ENCODE results near the gene TMBIM6.
"Not testable (repeated sequence)": the region's sequence is repeated elsewhere in the genome, so short reads cannot be mapped to it uniquely, and the experiment has no call there.

TMBIM6 gene

GRCh38 chr12:49776413-49776812, 35.1 kb downstream of the TMBIM6 start:
- in situ Hi-C loops (cut with HindIII; ENCODE audit: low sequenced_read_pairs): no loop called here

DNA sequence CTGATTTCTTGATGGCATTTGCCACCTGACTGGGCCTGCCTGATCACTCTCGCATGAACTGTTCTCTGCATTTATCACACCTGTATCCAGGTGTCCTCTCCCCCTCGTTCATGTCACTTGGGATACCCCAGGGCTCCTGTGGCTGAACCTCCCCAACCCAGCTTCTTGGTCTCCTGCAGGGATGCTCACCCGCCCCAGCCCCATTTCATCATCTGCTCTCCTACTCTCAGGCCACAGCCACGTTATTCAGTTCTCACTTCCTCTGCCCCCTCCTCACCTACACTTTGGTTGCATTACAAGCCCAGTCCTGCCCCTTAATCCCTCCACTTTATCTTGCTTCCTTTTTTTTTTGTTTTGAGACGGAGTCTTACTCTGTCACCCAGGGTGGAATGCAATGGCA, 35.5 kb downstream of the TMBIM6 start:
- in situ Hi-C loops (cut with HindIII; ENCODE audit: low sequenced_read_pairs): no loop called here

DNA sequence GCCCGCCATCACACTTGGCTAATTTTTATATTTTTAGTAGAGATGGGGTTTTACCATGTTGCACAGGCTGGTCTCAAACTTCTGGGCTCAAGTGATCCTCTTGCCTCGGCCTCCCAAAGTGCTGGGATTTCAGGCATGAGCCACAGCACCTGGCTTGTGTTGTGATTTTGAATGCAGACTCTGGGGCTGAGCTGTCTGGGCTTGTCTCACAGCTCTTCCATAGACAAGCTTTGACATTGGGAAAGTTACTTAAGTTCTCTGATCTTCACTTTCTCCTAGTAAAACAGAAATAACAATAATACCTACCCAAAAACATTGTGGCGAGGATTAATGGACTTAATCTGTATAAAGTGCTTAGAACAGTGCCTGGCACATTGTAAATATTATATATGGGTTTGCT, 36.0 kb downstream of the TMBIM6 start:
- in situ Hi-C loops (cut with HindIII; ENCODE audit: low sequenced_read_pairs): no loop called here

DNA sequence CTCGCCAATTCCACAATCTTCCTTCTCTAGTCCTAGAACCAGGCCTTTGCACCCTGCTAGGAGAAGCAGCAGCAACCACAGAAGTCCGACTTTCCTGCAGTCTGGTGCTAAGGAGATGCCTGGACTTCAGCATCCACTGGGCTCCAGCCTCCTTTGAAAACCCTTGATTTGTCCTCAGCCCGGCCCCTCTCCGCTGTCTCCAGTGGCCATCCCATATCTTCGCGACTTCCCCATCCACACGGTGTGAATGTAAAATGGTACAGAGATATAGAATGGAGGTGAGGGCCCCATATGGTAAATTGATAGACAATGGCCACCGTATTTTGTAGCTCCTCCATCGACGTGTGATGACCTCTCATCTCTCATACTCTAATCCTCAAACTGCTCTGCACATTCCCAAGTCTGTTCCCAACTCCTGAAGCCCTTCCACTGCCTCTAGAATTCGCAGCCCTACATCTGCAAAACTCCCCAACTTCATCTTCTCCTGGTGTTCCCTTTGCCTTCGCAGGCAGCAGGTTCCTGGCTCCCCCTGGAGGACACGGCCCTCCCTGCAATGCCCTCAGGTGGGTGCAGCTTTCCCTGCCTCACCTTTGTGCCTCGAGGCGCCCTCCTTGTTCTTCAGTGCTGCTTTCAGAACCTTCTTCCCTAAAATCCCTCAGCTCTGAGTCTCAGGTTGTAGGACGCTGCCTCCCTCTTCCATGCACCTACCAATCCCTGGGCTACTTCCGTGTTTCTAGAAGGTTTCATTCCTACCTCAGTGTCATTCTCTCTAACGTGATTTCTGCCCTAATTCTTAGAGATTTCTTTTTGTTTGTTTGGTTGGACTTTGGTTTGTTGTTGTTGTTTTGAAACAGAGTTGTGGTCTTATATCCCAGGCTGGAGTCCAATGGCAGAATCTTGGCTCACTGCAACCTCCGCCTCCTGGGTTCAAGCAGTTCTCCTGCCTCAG, 36.7 kb downstream of the TMBIM6 start:
- in situ Hi-C loops (cut with HindIII; ENCODE audit: low sequenced_read_pairs): no loop called here

DNA sequence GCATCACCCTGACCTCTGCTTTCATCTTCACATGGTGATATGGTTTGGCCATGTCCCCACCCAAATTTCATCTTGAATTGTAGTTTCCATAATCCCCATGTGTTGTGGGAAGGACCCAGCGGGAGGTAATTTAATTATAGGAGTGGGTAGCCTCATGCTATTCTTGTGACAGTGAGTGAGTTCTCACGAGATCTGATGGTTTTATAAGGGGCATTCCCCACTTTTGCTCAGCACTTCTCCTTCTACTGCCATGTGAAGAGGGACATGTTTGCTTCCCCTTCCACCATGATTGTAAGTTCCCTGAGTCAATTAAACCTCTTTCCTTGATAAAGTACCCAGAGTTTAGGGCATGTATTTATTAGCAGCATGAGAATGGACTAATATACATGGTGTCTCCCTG, 38.2 kb downstream of the TMBIM6 start:
- in situ Hi-C loops (cut with HindIII; ENCODE audit: low sequenced_read_pairs): no loop called here

- in situ Hi-C loops (cut with HindIII; ENCODE audit: low sequenced_read_pairs): not testable (repeated sequence)
Observed at GRCh38 chr12:49780914-49781313, 39.6 kb downstream of the TMBIM6 start.

DNA sequence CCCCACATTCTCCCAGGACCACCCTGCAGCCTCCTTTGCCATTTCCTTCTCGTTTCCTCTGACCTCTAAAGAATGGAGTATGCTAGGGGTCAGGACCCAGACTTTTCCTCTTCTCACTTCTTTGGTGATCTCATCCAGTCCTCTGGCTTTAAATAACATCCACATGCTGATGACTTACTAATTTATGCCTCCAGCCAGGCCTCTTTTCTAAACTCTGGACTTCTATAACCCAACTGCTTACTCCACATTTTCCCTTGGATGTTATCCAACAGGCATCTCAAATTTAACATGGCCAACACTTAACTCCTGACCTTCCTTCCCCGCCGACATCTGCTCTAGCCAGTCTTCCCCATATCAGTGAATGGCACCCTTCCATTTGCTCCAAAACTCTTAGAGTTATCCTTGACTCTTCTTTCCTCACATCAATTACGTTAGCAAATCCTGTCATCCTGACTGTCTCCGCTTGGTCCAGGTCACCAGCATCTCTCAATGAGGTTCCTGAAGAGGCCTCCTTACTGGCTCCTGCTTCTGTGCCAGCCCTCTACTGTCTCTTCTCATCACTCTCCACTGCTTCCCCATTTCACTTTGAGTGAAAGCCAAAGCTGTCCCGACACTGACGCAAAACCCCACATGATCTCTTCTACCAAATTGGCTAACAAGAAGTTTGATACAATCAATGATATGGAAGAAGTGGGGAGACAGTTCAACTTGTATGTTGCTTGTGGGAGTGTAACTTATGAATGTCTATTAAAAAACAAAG, 42.7 kb downstream of the TMBIM6 start:
- in situ Hi-C loops (cut with HindIII; ENCODE audit: low sequenced_read_pairs): no loop called here

DNA sequence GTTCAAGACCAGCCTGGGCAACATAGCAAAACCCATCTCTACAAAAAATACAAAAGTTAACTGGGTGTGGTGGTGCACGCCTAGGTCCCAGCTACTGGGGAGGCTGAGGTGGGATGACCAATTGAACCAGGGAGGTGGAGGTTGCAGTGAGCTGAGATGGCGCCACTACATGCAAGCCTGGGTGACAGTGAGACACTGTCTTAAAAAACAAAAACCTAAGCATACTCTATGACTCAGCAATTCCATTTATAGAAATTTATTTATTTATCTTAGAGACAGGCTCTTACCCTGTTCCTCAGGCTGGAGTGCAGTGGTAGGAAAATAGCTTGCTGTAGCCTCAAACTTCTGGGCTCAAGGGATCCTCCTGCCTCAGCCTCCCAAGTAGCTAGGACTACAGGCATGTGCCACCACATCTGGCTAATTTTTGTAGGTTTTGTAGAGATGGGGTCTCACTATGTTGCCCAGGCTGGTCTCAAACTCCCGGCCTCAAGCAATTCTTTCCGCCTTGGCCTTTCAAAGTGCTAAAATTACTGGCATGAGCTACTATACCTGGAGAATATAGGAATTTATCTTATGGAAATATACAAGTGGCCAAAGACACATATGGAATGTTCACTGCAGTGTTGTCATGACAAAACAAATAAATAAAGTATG, 43.5 kb downstream of the TMBIM6 start:
- in situ Hi-C loops (cut with HindIII; ENCODE audit: low sequenced_read_pairs): no loop called here

GRCh38 chr12:49787672-49788071, 46.3 kb downstream of the TMBIM6 start:
- in situ Hi-C loops (cut with HindIII; ENCODE audit: low sequenced_read_pairs): no loop called here

DNA sequence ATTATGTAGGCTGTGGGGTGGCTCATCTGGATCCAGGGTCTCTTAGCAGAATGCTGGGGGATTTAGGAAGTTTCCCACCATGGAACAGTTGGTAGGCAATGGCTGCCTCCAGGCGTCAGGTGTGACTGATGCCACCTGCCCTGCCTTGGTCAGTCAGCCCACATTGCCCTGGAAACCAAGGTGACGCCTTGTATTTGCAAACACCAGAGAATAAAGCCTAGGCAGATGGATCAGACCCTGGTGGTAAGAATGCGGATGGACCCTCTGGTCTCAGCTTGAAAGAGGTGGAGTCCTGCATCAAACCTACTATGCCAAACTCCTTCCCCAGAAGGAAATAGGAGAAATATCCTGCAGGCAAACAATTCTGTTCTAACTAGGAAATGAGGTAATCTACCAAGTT, 48.6 kb downstream of the TMBIM6 start:
- in situ Hi-C loops (cut with HindIII; ENCODE audit: low sequenced_read_pairs): no loop called here

DNA sequence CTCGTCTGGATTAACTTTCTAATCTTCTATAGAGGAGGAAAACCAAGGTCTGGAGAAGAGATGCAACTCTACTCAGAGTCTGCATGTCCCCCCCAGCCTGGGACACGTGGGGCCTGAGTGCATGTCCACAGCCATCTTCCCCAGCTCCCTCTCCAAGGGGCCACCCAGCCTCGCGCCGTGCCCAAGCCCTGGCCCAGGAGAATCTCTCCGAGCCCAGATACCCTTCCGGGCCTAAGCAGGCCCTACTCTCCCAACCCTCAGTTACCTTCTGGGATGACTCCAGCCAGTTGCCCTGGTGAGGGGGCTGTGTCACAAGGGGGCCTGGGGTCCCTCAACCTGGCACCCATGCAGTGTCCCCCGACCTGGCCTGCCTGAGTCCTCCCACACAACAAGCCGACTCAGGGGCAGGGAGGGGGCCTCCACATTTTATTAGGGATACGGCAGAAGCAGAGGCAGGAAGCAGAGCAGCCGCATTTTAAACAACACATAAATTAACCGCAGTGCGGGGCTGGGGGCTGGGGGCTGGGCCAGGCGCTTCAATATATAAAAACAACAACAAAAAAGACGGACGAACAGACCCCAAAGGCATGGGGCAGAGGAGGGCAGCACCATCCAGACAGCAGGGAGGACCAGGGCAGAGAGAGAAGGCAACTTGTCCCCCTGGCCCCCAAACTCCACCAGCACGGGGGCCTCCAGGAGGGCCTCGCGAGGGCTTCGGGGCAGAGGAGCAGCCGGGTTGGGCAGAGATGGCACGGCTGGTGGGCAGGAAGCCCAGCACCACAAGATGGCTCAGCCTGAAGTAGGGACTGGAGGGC, 49.6 kb downstream of the TMBIM6 start:
- in situ Hi-C loops (cut with HindIII; ENCODE audit: low sequenced_read_pairs): no loop called here

- in situ Hi-C loops (cut with HindIII; ENCODE audit: low sequenced_read_pairs): no loop called here
Observed at GRCh38 chr12:49791700-49792099, 50.3 kb downstream of the TMBIM6 start.

- in situ Hi-C loops (cut with HindIII; ENCODE audit: low sequenced_read_pairs): no loop called here
Observed at GRCh38 chr12:49792181-49792970, 51.0 kb downstream of the TMBIM6 start.

DNA sequence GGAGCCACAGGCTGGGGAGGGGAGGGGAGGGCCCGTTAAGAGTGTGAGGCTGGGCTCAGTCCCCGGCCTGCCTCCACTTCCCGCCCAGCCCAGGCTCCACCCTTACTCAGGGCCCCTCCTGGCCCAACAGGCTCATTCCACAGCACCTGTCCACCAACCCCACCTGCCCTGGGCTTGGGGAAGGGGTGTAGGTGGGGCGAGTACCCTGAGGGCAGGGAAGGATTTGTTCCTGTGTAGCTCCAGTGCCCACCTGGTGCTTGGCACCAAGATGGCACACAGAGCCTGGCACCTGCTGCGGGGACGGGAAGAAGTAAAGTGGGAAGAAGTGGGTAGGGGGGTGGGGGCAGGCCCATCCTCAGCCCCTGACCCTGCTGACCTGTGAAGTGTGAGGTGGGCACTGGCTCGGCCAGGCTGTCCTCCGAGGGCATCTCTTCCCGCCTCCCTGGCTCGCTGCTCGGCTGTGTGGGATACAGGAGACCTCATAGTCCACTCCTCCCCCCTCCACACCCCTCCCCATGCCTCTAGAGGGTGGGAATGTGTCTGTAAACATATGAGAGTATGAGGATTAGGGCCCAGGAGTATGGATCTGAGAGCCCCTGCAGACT, 51.7 kb downstream of the TMBIM6 start:
- in situ Hi-C loops (cut with HindIII; ENCODE audit: low sequenced_read_pairs): no loop called here

DNA sequence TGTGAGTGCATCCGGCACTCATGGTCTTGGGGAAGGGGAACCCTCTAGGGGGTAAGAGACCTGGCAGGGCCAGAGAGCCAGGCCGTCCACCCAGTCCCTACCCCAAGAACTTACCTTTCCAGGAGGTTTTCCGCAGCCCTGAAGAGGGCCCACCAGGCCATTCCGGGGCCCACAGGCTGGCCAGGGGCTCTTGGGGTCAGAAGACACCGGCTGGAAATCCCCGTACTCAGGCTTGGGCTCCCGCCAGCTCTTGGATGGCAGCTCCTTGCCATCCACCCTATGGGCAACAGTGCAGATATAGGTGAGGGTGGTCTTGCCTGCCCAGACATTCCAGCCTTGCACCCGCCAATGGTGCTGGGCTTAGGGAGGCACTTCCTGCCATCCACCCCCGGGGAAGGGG, 52.3 kb downstream of the TMBIM6 start:
- in situ Hi-C loops (cut with HindIII; ENCODE audit: low sequenced_read_pairs): no loop called here

DNA sequence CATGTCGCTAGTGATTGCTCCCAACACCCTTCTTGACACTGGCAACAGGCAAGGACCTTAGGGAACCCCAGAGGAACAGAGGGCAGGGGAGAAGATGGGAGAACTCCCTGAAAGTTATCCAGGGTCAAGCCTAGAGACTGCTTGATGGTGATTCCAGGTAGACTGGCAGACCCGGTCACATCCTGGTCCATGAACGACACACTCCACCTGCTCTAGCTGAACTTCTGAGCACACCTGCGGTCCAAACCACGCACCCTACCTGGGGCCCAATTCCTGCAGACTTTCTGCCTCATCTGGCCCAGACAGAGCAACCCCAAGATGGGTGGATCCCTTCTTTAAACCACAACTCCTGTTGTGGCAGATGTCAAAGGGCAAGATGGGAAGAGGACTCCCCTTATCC, 52.7 kb downstream of the TMBIM6 start:
- in situ Hi-C loops (cut with HindIII; ENCODE audit: low sequenced_read_pairs): no loop called here

DNA sequence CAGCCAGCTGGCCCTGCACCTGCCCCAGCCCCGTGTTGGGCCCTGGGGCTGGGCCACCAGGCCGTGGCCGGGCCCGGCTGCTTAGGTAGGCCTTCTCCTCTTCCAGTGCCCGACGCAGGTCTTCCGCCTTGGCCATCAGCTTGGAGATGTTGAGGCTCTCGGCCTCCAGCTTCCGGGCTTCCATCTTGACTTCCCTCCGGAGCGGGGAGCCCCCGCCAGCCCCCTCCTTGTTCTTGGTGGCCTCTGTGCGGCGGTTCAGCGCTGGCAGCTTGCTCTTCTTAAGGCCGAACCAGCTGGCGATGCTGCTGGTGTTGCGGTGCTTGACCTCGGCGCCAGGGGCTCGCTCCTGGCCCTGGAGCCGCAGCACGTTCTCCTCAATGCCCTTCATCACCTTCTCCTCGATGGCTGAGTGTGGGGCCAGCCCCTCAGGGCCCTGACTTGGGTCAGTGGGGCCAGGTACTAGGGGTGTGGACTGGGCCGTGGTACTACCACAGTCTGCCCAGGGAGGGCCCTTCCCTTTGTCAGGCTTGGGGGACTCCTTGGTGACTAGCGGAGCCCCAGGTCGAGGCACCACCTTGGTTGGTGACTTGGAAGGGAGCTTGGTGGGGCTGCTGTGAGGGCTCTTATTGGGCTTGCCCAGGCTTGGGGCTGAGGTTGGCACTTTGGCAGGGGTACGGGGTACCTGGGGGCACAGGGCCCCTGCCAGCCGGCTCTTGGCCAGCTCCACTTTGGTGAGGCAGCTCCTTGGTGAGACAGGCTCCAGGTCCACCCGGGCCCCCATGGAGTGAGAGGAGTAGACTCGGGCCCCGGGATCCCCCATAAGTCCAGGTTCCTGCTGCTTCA, 53.7 kb downstream of the TMBIM6 start:
- in situ Hi-C loops (cut with HindIII; ENCODE audit: low sequenced_read_pairs): no loop called here

DNA sequence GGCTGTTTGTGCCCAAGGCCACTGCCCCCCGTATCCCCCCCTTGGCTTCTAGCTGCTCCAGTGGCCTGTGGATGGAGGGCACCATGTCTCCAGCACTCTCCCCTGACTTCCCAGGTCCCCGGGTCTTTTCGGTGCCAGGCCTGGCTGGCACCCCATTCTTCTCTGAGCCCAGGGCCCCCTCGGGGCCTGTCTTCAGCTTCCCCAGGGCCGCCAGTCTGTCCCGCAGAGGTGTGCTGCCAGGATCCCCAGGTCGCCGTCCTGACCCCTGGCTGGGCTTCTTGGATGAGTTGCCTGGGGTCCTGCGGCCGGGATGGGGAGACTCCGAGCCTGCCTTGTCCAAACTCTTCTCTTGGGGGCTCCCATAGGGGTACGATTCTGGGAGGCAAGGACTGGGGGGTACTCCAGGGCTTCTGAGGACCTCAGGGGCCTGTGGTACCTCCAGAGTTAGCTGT, 54.3 kb downstream of the TMBIM6 start:
- in situ Hi-C loops (cut with HindIII; ENCODE audit: low sequenced_read_pairs): no loop called here

GRCh38 chr12:49796155-49796554, 54.8 kb downstream of the TMBIM6 start:
- in situ Hi-C loops (cut with HindIII; ENCODE audit: low sequenced_read_pairs): no loop called here

Measured in DLD1 (cell line).